Measurements from ENCODE around the gene TMEM121.

DNA sequence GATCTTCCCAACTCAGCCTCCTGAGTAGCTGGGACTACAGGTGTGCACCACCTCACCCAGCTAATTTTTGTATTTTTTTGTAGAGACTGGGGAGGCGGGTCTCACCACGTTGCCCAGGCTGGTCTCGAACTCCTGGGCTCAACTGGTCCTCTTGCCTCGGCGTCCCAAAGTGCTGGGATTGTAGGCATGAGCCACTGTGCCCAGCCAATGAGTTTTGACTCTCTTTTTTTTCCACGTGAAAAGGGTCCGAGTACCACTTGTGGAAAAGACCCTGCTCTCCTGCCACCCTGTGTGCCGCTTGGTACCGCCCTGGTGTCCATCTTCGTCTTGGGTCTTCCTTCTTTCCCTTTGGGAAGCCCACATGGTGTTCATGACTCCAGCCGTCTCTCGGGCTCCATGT lies 17.8 kb upstream of the TMEM121 start:
- TF ChIP-seq POLR2A (IDR thresholded peaks at IDR 0.05; ENCODE audit: low read length) (no peak), GATA1 (IDR thresholded peaks at IDR 0.05; ENCODE audit: low read depth, low read length) (no peak)
